Measurements from ENCODE around the gene MINAR1. TPM values are rescaled to one million over a fixed set of nuclear protein-coding genes. Genes with fewer than 3 reads are reported as not detected.

Gene MINAR1
- total RNA-seq, 2 experiments from 2014 or later = 0.30 to 0.38 TPM

DNA sequence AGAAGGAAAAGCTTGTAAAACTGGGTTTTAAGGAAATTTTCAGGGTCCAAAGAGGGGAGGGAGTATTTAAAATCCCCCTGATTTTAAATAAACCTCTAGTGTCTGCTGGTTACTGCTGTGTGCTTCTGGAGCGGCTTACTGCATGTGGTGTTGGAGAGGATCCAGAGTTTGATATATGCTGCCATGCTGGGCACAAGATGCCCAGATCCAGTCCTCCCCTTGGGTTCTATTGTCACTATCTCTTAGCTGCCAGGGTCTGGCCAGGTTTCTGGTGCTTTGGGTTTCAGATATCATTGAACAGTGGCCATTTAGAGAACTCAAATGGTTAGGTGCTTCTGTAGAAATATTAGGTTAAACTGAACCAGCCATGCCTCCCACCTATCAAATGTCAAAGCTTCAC lies 27.5 kb downstream of the MINAR1 start:
- Mint-ChIP-seq H3K27me3 (no peaks in the 10 kb centered on the region), H3K4me3 (no peak overlapping the region), H3K36me3 (ENCODE audit: low read depth) (no peaks in the 10 kb centered on the region), H3K9me3 (no peaks in the 10 kb centered on the region), H3K4me1 (no peaks in the 10 kb centered on the region), H3K27ac (no peak overlapping the region)
- ChIA-PET POLR2A (no interaction called here), CTCF (no interaction called here)
- no peak for DNase-seq

DNA sequence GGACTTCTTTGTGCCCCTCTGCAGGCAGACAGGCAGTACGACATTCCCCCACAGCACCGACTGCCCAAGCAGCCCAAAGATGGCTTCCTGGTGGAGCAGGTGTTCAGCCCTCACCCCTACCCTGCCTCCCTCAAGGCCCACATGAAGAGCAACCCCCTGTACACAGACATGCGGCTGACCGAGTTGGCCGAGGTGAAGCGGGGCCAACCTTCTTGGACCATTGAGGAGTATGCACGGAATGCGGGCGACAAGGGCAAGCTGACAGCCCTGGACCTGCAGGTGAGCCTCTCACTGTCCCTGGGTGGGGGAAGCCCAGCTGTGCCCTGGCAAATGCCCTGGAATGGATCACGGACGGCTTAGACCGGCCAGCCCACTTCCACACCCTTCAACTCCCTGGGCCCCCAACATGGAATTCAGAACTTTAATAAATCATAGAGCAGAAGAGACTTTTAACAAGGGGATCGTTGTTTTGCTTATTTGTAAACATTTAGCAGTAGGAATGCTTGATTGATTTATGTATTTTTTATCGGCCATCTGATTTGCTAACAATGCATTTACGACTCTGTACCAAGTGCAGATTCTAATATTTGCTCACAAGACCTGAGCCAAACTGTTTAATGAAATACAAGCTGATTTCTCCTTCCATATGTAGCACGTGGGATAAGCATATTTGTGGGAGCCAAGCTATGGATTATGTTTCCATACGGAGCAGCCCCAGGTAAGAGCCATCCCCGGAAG lies 31.1 kb downstream of the MINAR1 start:
- Mint-ChIP-seq H3K36me3 (ENCODE audit: low read depth) (no peaks in the 10 kb centered on the region), H3K27ac (no peak overlapping the region), H3K4me3 (no peak overlapping the region), H3K27me3 (no peaks in the 10 kb centered on the region), H3K4me1 (no peaks in the 10 kb centered on the region), H3K9me3 (no peaks in the 10 kb centered on the region)
- DNase-seq = no peak
- POLR2A ChIA-PET = no interaction called here
- CTCF ChIA-PET = no interaction called here

DNA sequence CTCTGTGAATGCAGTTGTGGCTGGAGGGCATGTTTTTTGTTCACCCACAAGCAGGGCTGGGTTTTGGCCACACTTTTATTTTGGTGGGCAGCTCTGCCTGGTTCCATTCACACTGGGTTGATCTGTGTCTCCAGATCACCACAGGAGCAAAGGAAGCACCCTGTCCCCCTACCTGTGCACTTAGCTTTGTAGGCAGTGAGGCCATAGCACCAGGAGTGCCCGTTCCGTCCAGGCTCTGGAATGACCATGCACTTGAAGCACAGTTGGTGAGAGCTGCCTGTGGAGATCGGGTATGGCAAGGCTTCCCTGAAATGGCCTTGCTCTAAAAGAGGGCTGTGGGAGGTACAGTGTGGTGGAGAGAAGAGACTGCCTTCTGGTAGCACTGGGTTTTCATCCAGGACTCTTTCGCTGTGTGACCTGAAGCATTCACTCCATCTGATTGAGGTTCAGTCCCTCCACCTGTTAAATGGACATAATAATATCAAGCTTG lies 31.7 kb downstream of the MINAR1 start:
- ChIA-PET POLR2A (no interaction called here), CTCF (no interaction called here)
- Mint-ChIP-seq H3K36me3 (ENCODE audit: low read depth) (no peaks in the 10 kb centered on the region), H3K27ac (no peak overlapping the region), H3K9me3 (no peaks in the 10 kb centered on the region), H3K27me3 (no peaks in the 10 kb centered on the region), H3K4me1 (no peaks in the 10 kb centered on the region), H3K4me3 (no peak overlapping the region)
- no peak for DNase-seq

DNA sequence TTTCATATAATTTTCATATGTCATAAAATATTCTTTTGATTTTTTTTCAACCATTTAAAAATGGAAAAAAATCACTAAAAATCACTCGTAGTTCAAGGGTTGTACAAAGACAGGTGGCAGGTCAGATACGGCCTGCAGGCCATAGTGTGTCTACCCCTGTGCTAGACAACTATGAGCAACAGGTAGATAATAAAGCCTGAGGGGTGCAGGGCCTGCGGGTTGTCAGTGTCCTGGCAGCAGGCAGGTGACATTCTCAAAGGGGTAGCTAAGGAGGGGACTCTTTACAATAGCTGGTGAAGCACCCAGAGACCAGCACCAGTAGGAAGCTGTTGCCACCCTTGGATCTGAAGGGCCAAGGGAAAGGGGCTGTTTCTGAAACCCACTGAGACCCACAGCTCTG lies 34.4 kb downstream of the MINAR1 start:
- CTCF ChIA-PET = interaction anchor here (0.8 kb wide), 1 partner anchor 126 kb away, joined by 3 read pairs; no protein-coding TSS in a partner anchor
- H3K4me1 Mint-ChIP-seq = no peaks in the 10 kb centered on the region
- H3K4me3 Mint-ChIP-seq = no peak overlapping the region
- no peaks in the 10 kb centered on the region for H3K9me3 Mint-ChIP-seq
- POLR2A ChIA-PET = no interaction called here
- no peaks in the 10 kb centered on the region for H3K27me3 Mint-ChIP-seq
- H3K36me3 Mint-ChIP-seq (ENCODE audit: low read depth) = no peaks in the 10 kb centered on the region
- H3K27ac Mint-ChIP-seq = no peak overlapping the region
- DNase-seq = no peak

DNA sequence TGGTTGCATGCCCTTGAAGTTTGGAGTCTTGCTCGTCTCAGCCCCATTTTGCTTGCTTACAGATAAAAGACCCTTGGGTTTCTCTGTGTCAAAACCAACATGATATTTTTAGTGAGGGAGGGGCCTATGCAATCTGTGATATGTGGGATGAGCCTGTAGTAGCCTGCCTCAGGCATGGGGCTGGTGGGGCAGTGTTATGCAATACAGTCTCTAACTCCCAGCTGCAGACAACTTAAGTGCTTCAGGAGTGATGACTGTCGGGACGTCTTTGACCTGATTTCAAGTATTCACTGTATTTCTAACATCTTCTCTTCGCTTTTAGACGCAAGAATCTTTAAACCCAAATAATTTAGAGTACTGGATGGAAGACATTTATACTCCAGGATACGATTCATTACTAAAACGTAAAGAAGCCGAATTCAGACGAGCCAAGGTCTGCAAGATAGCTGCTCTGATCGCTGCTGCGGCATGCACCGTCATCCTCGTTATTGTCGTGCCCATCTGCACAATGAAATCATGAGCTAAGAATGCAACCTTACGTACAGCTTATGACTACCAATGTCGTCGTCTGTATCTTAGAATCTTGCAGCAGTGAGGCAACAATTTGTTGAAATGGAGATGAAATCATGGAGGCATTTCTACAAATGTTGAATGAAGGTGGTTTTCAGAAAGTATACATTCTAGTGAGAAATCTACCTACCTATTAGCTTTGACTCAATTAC lies 35.9 kb downstream of the MINAR1 start:
- H3K27ac Mint-ChIP-seq = no peak overlapping the region
- no peak for DNase-seq
- H3K4me3 Mint-ChIP-seq = no peak overlapping the region
- H3K4me1 Mint-ChIP-seq = no peaks in the 10 kb centered on the region
- no peaks in the 10 kb centered on the region for H3K27me3 Mint-ChIP-seq
- H3K36me3 Mint-ChIP-seq (ENCODE audit: low read depth) = no peaks in the 10 kb centered on the region
- H3K9me3 Mint-ChIP-seq = no peaks in the 10 kb centered on the region
- CTCF ChIA-PET = no interaction called here
- POLR2A ChIA-PET = no interaction called here

DNA sequence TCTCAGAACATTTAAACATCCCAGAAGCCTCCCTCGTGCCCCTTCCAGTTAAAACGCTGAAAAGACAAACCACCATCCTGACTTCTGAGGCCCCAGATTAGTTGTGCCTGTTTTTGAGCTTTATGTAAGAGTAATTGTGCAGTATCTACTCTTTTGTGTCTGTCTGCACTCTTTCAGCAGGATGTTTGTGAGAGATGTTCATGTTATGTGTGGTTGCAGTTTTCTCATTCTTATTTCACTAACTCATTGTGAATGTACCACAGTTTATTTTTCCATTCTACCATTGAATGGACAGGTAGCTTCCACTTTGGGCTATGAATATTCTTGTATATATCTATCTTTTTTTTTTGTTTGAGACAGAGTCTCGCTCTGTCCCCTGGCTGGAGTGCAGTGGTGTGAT lies 40.3 kb downstream of the MINAR1 start:
- Mint-ChIP-seq H3K4me3 (no peak overlapping the region), H3K9me3 (no peaks in the 10 kb centered on the region), H3K36me3 (ENCODE audit: low read depth) (no peaks in the 10 kb centered on the region), H3K27me3 (no peaks in the 10 kb centered on the region), H3K4me1 (no peaks in the 10 kb centered on the region), H3K27ac (no peak overlapping the region)
- no peak for DNase-seq
- ChIA-PET CTCF (no interaction called here), POLR2A (no interaction called here)

DNA sequence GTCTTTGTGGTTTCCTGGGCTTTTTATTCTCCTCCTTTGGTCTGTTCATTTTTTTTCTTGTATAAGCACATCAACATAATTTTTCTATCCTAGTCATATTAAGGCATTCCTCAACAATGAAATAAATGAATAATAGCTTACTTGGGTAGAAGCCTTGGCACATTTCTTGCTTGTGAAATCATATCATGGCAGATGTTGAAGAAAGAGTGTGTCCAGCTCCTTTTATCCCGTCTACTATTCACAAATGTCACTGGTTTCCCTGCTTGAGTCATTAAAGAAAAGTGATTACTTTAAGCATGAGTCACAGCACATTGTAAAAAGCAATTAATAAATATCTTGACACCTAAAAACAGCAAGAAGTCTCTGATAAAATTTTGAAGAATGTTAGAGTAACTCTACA lies 42.1 kb downstream of the MINAR1 start:
- CTCF ChIA-PET = no interaction called here
- DNase-seq = no peak

DNA sequence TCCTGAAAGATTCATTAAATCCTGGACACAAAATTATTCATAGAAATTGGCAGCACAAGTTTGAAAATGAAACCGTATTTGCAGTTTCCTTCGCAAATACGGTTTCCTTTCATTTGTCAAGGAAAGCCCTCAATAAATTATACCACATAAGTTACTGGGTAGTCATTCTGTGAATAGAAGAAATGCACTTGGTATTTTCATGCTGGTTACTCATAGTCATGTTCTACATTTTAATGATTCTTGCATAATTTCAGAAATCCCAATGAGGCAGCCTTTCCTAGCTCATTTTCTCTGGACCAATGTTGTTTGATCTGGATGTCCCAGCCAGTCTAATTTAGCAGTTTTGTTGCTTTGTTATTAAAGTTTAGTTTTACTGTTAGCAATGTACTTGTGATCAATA lies 43.2 kb downstream of the MINAR1 start:
- CTCF ChIA-PET = no interaction called here
- Mint-ChIP-seq H3K4me3 (no peak overlapping the region), H3K27me3 (no peaks in the 10 kb centered on the region)

More for the DNA sequence above, 42.1 kb downstream of the MINAR1 start:
- Mint-ChIP-seq H3K27me3 (no peaks in the 10 kb centered on the region), H3K27ac (no peak overlapping the region), H3K4me1 (no peaks in the 10 kb centered on the region), H3K9me3 (no peaks in the 10 kb centered on the region), H3K4me3 (no peak overlapping the region), H3K36me3 (ENCODE audit: low read depth) (no peaks in the 10 kb centered on the region)
- POLR2A ChIA-PET = no interaction called here

DNA sequence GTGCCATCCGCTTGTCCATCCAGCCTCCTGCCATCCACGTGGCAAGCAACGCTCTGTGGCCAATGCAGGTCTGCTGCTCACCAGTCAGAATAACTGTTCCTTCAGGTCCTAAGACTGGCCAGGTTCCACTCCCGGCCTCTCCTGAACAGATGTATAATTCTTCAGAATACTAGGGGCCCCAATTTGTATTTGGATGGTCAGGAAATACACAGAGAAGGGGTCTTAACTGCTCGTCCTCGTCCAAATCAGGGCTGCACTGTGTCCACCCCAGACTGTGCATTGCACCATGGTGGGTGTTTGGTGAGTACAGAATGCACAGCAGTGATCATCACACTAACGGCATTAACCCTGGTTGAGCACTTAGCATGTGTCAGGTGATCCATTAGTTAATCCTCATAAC lies 46.0 kb downstream of the MINAR1 start:
- Mint-ChIP-seq H3K36me3 (ENCODE audit: low read depth) (no peaks in the 10 kb centered on the region), H3K4me3 (no peak overlapping the region), H3K4me1 (no peaks in the 10 kb centered on the region), H3K27ac (no peak overlapping the region), H3K9me3 (no peaks in the 10 kb centered on the region), H3K27me3 (peaks cover 1% of the 10 kb centered on the region)
- ChIA-PET POLR2A (no interaction called here), CTCF (no interaction called here)
- DNase-seq = no peak

More for the DNA sequence above, 43.2 kb downstream of the MINAR1 start:
- H3K36me3 Mint-ChIP-seq (ENCODE audit: low read depth) = no peaks in the 10 kb centered on the region
- POLR2A ChIA-PET = no interaction called here
- H3K27ac Mint-ChIP-seq = no peak overlapping the region
- DNase-seq = no peak
- H3K9me3 Mint-ChIP-seq = no peaks in the 10 kb centered on the region
- no peaks in the 10 kb centered on the region for H3K4me1 Mint-ChIP-seq

DNA sequence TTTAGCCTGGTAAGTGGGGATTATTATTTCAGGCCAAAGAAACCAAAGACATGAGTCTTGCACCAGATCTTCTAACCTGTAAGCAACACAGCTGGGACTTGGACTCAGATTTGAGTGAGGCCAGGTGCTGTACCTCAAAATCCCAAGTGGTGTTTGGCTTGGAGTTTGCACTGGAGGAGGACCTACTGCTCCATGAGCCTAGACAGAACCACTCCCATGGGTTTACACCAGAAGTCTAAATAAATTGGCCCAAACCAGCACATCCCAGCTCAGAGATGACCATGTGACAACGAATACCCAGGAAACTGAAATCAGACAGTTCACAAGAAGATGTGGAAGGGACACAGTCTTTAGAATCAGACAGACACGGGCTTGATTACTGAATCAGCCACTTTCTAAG lies 47.5 kb downstream of the MINAR1 start:
- peaks cover 1% of the 10 kb centered on the region for H3K27me3 Mint-ChIP-seq
- H3K4me1 Mint-ChIP-seq = no peaks in the 10 kb centered on the region
- ChIA-PET POLR2A (interaction anchor here (1.0 kb wide), 1 partner anchor 10 kb away, joined by 3 read pairs; no protein-coding TSS in a partner anchor), CTCF (no interaction called here)
- no peaks in the 10 kb centered on the region for H3K9me3 Mint-ChIP-seq
- no peak overlapping the region for H3K4me3 Mint-ChIP-seq
- no peaks in the 10 kb centered on the region for H3K36me3 Mint-ChIP-seq (ENCODE audit: low read depth)
- no peak for DNase-seq
- H3K27ac Mint-ChIP-seq = no peak overlapping the region

DNA sequence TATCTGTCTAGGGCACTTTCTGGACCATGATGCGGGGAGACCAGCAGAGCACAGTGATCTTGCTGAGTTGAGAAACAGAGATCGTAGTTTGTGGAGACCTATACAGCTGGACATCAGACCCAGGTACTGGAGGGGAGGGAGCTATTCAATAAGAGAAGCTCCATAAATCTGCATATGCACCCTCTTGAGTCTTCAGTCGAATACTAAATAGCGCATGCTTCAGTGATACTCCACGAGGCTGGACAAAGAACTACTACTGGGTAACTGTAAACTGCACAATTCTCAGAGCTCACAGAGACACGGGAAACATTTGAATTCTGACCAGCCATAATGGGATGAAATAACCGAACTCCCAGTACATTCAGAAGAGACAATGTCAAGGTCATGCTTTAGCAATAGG lies 49.7 kb downstream of the MINAR1 start:
- peaks cover 1% of the 10 kb centered on the region for H3K27me3 Mint-ChIP-seq
- no peak overlapping the region for H3K4me3 Mint-ChIP-seq
- H3K27ac Mint-ChIP-seq = no peak overlapping the region
- H3K9me3 Mint-ChIP-seq = no peaks in the 10 kb centered on the region
- no peak for DNase-seq
- ChIA-PET CTCF (no interaction called here), POLR2A (no interaction called here)
- H3K36me3 Mint-ChIP-seq (ENCODE audit: low read depth) = no peaks in the 10 kb centered on the region
- H3K4me1 Mint-ChIP-seq = no peaks in the 10 kb centered on the region

All from activated CD4-positive, alpha-beta memory T cell treated with anti-CD3 and anti-CD28 coated beads, Interleukin-2, amount 10 ng/mL, durations not matched to agents 7 days and 5 days (primary cell).